ENCODE data around the gene TNN.

TNN gene

GRCh38 chr1:175145899-175146528 is 78.4 kb downstream of the TNN start:
- no peak for DNase-seq (ENCODE audit: low read depth in 1 of 2, low spot score in 1 of 2)

- peak; percentile 48 to 49 for DNase-seq (ENCODE audit: low read depth in 1 of 2, low spot score in 1 of 2)
These were observed 79.0 kb downstream of the TNN start for GRCh38 chr1:175146529-175147213.

- no peak for DNase-seq (ENCODE audit: low read depth in 1 of 2, low spot score in 1 of 2)
These were observed 79.9 kb downstream of the TNN start for GRCh38 chr1:175147569-175147968.

GRCh38 chr1:175148068-175148467 is 80.4 kb downstream of the TNN start:
- no peak for DNase-seq (ENCODE audit: low read depth in 1 of 2, low spot score in 1 of 2)

- no peak for DNase-seq (ENCODE audit: low read depth in 1 of 2, low spot score in 1 of 2)
These were observed 83.1 kb downstream of the TNN start for GRCh38 chr1:175150596-175151319.

GRCh38 chr1:175152006-175152652 is 84.5 kb downstream of the TNN start:
- peak; percentile 53 to 55 for DNase-seq (ENCODE audit: low read depth in 1 of 2, low spot score in 1 of 2)

GRCh38 chr1:175154629-175155472 is 87.2 kb downstream of the TNN start:
- DNase-seq (ENCODE audit: low read depth in 1 of 2, low spot score in 1 of 2), result peak; percentile 55 to 62

- no peak for DNase-seq (ENCODE audit: low read depth in 1 of 2, low spot score in 1 of 2)
These were observed 87.8 kb downstream of the TNN start for GRCh38 chr1:175155473-175155856.

GRCh38 chr1:175155936-175156335 is 88.3 kb downstream of the TNN start:
- DNase-seq (ENCODE audit: low read depth in 1 of 2, low spot score in 1 of 2), result no peak

- no peak for DNase-seq (ENCODE audit: low read depth in 1 of 2, low spot score in 1 of 2)
These were observed 89.6 kb downstream of the TNN start for GRCh38 chr1:175157200-175157599.

GRCh38 chr1:175158170-175158591 is 90.5 kb downstream of the TNN start:
- DNase-seq (ENCODE audit: low read depth in 1 of 2, low spot score in 1 of 2), result no peak

GRCh38 chr1:175162955-175163354 is 95.3 kb downstream of the TNN start:
- no peak for DNase-seq (ENCODE audit: low read depth in 1 of 2, low spot score in 1 of 2)

- DNase-seq (ENCODE audit: low read depth in 1 of 2, low spot score in 1 of 2), result no peak
These were observed 96.1 kb downstream of the TNN start for GRCh38 chr1:175163702-175164101.

GRCh38 chr1:175164751-175165150 is 97.1 kb downstream of the TNN start:
- DNase-seq (ENCODE audit: low read depth in 1 of 2, low spot score in 1 of 2), result no peak

GRCh38 chr1:175166746-175167145 is 99.1 kb downstream of the TNN start:
- DNase-seq (ENCODE audit: low read depth in 1 of 2, low spot score in 1 of 2), result no peak

- DNase-seq (ENCODE audit: low read depth in 1 of 2, low spot score in 1 of 2), result no peak
These were observed 100.2 kb downstream of the TNN start for GRCh38 chr1:175167861-175168260.

- no peak for DNase-seq (ENCODE audit: low read depth in 1 of 2, low spot score in 1 of 2)
These were observed 101.1 kb downstream of the TNN start for GRCh38 chr1:175168782-175169181.

- no peak for DNase-seq (ENCODE audit: low read depth in 1 of 2, low spot score in 1 of 2)
These were observed 101.8 kb downstream of the TNN start for GRCh38 chr1:175169286-175170018.

- no peak for DNase-seq (ENCODE audit: low read depth in 1 of 2, low spot score in 1 of 2)
These were observed 103.6 kb downstream of the TNN start for GRCh38 chr1:175171036-175171913.
